ENCODE results near the gene CCNB1. TPM values are rescaled to one million over a fixed set of nuclear protein-coding genes. Genes with fewer than 3 reads are reported as not detected.

Gene CCNB1
- total RNA-seq, 1 experiment from 2014 or later = 281 TPM

- ChIA-PET POLR2A (no interaction called here), CTCF (interaction anchor here (0.6 kb wide), 1 partner anchor 12 kb away, joined by 4 read pairs; no protein-coding TSS in a partner anchor), RAD21 (ENCODE audit: low non-redundant PET in 1 of 2, low total read pairs in 2 of 2, uncharacterized antibody in 2 of 2, unreplicated experiment in 2 of 2) (no interaction called here)
- Histone ChIP-seq H3K9me3 (ENCODE audit: control insufficient read depth in 1 of 2, insufficient read depth in 1 of 2, low read depth in 1 of 2, low read length in 2 of 2) (no peaks in the 10 kb centered on the region), H3K27me3 (ENCODE audit: insufficient read depth, low read length) (no peaks in the 10 kb centered on the region), H3K79me2 (ENCODE audit: insufficient read depth, low read length) (peaks cover 71% of the 10 kb centered on the region), H2AFZ (ENCODE audit: low read depth, low read length, poor library complexity, severe bottlenecking) (no peak overlapping the region), H3K9me2 (ENCODE audit: insufficient read depth) (no peaks in the 10 kb centered on the region), H3K4me2 (ENCODE audit: low read length) (no peak overlapping the region), H3K27ac (ENCODE audit: low read depth, low read length) (no peak overlapping the region), H4K20me1 (ENCODE audit: insufficient read depth) (peaks cover 3% of the 10 kb centered on the region; the same call in 1 of the 2 replicates), H3K36me3 (ENCODE audit: control insufficient read depth in 1 of 2, insufficient read depth in 2 of 2, low read length in 2 of 2) (peaks cover 42 to 72% of the 10 kb centered on the region in 2 experiments), H3K4me1 (ENCODE audit: control insufficient read depth in 1 of 2, insufficient read depth in 2 of 2, low read length in 2 of 2) (peaks cover 14 to 20% of the 10 kb centered on the region in 2 experiments), H3K4me3 (replicated peaks in 1 of 2; ENCODE audit: low read depth in 1 of 2, low read length in 2 of 2) (no peak overlapping the region), H3K9ac (ENCODE audit: low read length) (no peak overlapping the region)
- intact Hi-C loops (cut with micrococcal nuclease) = no loop called here
- ATAC-seq (no peak), DNase-seq (ENCODE audit: low read depth, low spot score) (no peak)
- TF ChIP-seq EZH2 (IDR thresholded peaks at IDR 0.05) = no peak
- TF ChIP-seq ELF1 (IDR thresholded peaks at IDR 0.05; ENCODE audit: borderline replicate concordance, low read depth) = no peak
- no peak for TF ChIP-seq SP1 (IDR thresholded peaks at IDR 0.05; ENCODE audit: low read depth)
- no peak for TF ChIP-seq RAD21 (IDR thresholded peaks at IDR 0.05; ENCODE audit: low read depth)
- no peak for TF ChIP-seq SIN3A (IDR thresholded peaks at IDR 0.05; ENCODE audit: low read depth)
- TF ChIP-seq, protein P1, sequence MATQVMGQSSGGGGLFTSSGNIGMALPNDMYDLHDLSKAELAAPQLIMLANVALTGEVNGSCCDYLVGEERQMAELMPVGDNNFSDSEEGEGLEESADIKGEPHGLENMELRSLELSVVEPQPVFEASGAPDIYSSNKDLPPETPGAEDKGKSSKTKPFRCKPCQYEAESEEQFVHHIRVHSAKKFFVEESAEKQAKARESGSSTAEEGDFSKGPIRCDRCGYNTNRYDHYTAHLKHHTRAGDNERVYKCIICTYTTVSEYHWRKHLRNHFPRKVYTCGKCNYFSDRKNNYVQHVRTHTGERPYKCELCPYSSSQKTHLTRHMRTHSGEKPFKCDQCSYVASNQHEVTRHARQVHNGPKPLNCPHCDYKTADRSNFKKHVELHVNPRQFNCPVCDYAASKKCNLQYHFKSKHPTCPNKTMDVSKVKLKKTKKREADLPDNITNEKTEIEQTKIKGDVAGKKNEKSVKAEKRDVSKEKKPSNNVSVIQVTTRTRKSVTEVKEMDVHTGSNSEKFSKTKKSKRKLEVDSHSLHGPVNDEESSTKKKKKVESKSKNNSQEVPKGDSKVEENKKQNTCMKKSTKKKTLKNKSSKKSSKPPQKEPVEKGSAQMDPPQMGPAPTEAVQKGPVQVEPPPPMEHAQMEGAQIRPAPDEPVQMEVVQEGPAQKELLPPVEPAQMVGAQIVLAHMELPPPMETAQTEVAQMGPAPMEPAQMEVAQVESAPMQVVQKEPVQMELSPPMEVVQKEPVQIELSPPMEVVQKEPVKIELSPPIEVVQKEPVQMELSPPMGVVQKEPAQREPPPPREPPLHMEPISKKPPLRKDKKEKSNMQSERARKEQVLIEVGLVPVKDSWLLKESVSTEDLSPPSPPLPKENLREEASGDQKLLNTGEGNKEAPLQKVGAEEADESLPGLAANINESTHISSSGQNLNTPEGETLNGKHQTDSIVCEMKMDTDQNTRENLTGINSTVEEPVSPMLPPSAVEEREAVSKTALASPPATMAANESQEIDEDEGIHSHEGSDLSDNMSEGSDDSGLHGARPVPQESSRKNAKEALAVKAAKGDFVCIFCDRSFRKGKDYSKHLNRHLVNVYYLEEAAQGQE (IDR thresholded peaks at IDR 0.05; ENCODE audit: low read depth) = no peak
- TF ChIP-seq YY1 (IDR thresholded peaks at IDR 0.05; ENCODE audit: extremely low read depth, insufficient replicate concordance, low read depth, low read length) = no peak
- no peak for TF ChIP-seq CBX3 (IDR thresholded peaks at IDR 0.05; ENCODE audit: low read depth)
- TF ChIP-seq, protein P2, sequence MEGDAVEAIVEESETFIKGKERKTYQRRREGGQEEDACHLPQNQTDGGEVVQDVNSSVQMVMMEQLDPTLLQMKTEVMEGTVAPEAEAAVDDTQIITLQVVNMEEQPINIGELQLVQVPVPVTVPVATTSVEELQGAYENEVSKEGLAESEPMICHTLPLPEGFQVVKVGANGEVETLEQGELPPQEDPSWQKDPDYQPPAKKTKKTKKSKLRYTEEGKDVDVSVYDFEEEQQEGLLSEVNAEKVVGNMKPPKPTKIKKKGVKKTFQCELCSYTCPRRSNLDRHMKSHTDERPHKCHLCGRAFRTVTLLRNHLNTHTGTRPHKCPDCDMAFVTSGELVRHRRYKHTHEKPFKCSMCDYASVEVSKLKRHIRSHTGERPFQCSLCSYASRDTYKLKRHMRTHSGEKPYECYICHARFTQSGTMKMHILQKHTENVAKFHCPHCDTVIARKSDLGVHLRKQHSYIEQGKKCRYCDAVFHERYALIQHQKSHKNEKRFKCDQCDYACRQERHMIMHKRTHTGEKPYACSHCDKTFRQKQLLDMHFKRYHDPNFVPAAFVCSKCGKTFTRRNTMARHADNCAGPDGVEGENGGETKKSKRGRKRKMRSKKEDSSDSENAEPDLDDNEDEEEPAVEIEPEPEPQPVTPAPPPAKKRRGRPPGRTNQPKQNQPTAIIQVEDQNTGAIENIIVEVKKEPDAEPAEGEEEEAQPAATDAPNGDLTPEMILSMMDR (IDR thresholded peaks at IDR 0.05 in 2 of 3, conservative IDR thresholded peaks at IDR 0.05 in 1 of 3; ENCODE audit: borderline replicate concordance in 1 of 3, insufficient read depth in 1 of 3, low read depth in 2 of 3, low read length in 2 of 3) = no peak
- TF ChIP-seq, protein P3, sequence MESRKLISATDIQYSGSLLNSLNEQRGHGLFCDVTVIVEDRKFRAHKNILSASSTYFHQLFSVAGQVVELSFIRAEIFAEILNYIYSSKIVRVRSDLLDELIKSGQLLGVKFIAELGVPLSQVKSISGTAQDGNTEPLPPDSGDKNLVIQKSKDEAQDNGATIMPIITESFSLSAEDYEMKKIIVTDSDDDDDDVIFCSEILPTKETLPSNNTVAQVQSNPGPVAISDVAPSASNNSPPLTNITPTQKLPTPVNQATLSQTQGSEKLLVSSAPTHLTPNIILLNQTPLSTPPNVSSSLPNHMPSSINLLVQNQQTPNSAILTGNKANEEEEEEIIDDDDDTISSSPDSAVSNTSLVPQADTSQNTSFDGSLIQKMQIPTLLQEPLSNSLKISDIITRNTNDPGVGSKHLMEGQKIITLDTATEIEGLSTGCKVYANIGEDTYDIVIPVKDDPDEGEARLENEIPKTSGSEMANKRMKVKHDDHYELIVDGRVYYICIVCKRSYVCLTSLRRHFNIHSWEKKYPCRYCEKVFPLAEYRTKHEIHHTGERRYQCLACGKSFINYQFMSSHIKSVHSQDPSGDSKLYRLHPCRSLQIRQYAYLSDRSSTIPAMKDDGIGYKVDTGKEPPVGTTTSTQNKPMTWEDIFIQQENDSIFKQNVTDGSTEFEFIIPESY (IDR thresholded peaks at IDR 0.05; ENCODE audit: extremely low read depth, insufficient replicate concordance, low read length) = no peak
- TF ChIP-seq EZH2phosphoT487 (IDR thresholded peaks at IDR 0.05; ENCODE audit: borderline replicate concordance) = no peak
- no peak for TF ChIP-seq POLR2A (IDR thresholded peaks at IDR 0.05; ENCODE audit: borderline replicate concordance, extremely low read depth, insufficient read depth, insufficient read length)
- no peak for TF ChIP-seq TCF7L2 (IDR thresholded peaks at IDR 0.05; ENCODE audit: borderline replicate concordance, extremely low read depth, insufficient read depth, insufficient read length)
- TF ChIP-seq SRF (IDR thresholded peaks at IDR 0.05; ENCODE audit: low read depth) = no peak
- TF ChIP-seq, protein P4, sequence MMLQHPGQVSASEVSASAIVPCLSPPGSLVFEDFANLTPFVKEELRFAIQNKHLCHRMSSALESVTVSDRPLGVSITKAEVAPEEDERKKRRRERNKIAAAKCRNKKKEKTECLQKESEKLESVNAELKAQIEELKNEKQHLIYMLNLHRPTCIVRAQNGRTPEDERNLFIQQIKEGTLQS (IDR thresholded peaks at IDR 0.05) = no peak
- TF ChIP-seq FOSL1 (IDR thresholded peaks at IDR 0.05; ENCODE audit: low read depth) = no peak
- TF ChIP-seq JUND (IDR thresholded peaks at IDR 0.05) = no peak
- no peak for TF ChIP-seq POLR2AphosphoS5 (IDR thresholded peaks at IDR 0.05; ENCODE audit: low read depth, low read length)
- no TSS peak for BruUV-seq (replicated peaks)
Observed at GRCh38 chr5:69170495-69170894, 3.5 kb downstream of the CCNB1 start.

Data from HCT116 (cell line).